Measurements from ENCODE around the gene MOGAT2. TPM values are rescaled to one million over a fixed set of nuclear protein-coding genes. Genes with fewer than 3 reads are reported as not detected.
A peak's percentile ranks its signal among the peaks of the same experiment; 100 is the strongest.

MOGAT2 gene
- total and polyA plus RNA-seq, 2 donors (not counting 3 experiments of a cell fraction or from before 2014, with no cell fraction given), result not detected

DNA sequence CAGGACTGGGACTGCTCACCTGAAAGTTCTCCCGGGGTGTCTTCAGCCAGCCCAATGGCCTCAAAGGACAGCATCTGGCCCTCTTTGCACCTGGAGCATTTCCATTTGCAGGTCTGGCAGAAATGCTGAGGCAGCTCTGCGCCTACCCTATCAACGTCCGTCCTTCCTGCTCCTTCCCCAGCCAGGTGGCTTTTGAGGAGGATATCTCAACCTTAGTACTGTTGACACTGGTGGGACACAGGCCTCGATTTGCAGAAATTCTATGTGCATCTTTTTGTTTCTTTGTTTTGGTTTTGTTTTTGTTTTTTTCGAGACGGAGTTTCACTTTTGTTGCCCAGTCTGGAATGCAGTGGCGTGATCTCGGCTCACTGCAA lies 5.0 kb downstream of the MOGAT2 start:
- FAIRE-seq, result peak; percentile 33
- dilution Hi-C loops (cut with MboI; ENCODE audit: extremely low pct_ligation_motif_present, low sequenced_read_pairs), result no loop called here

More for the DNA sequence above, 5.0 kb downstream of the MOGAT2 start:
- H3K9me1 ChIP-seq (replicated peaks; ENCODE audit: control insufficient read depth, extremely low read depth, insufficient read depth, low read length), result no peaks in the 10 kb centered on the region
- no peak overlapping the region for H3K9ac ChIP-seq (replicated peaks; ENCODE audit: extremely low read depth, insufficient read depth, low read length)
- ChIA-PET CTCF (interaction anchor here (0.6 to 2.9 kb wide), 20 partner anchors 8 to 596 kb away, joined by 3 to 33 read pairs (median 5); partner anchors contain the start of gene UVRAG), POLR2A (no interaction called here)
- no peaks in the 10 kb centered on the region for H3K36me3 ChIP-seq (ENCODE audit: control insufficient read depth in 2 of 2, extremely low read depth in 1 of 2, insufficient read depth in 2 of 2, low read length in 2 of 2)
- H2AFZ ChIP-seq (ENCODE audit: low read depth, low read length), result no peak overlapping the region
- H3K27ac ChIP-seq (ENCODE audit: insufficient read depth, low read depth, low read length), result no peak overlapping the region
- no peaks in the 10 kb centered on the region for H3K4me1 ChIP-seq (ENCODE audit: control insufficient read depth, extremely low read depth, insufficient read depth, low read length)
- no peaks in the 10 kb centered on the region for H3K27me3 ChIP-seq (ENCODE audit: control insufficient read depth in 2 of 2, insufficient read depth in 2 of 2, low read length in 2 of 2)
- no peak overlapping the region for H3K4me2 ChIP-seq (ENCODE audit: insufficient read depth, low read length)
- H3K4me3 ChIP-seq (replicated peaks in 1 of 3; ENCODE audit: insufficient read depth in 1 of 3, low read depth in 1 of 3, low read length in 3 of 3), result no peak overlapping the region
- H3K9me3 ChIP-seq (replicated peaks; ENCODE audit: control insufficient read depth, insufficient read depth, low read length), result no peaks in the 10 kb centered on the region
- BruUV-seq (replicated peaks), result no TSS peak
- no peaks in the 10 kb centered on the region for H3K79me2 ChIP-seq (ENCODE audit: control insufficient read depth, insufficient read depth, low read length)
- no peak for DNase-seq (ENCODE audit: low read depth, low spot score)
- intact Hi-C loops (cut with micrococcal nuclease), result loop anchor here (1.0 to 5.0 kb wide), 5 partner anchors 46 to 595 kb away; partner anchors contain the start of gene DGAT2
- TF ChIP-seq, protein P1, sequence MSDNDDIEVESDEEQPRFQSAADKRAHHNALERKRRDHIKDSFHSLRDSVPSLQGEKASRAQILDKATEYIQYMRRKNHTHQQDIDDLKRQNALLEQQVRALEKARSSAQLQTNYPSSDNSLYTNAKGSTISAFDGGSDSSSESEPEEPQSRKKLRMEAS (IDR thresholded peaks at IDR 0.05; ENCODE audit: insufficient read depth, insufficient read length), result no peak
- TF ChIP-seq POLR2A (IDR thresholded peaks at IDR 0.05; ENCODE audit: low read depth, low read length), result no peak
- TF ChIP-seq JUN (IDR thresholded peaks at IDR 0.05; ENCODE audit: borderline replicate concordance, insufficient read depth, insufficient read length, low read depth), result no peak
- TF ChIP-seq GATA2 (IDR thresholded peaks at IDR 0.05; ENCODE audit: insufficient read depth, insufficient read length, low read depth, low read length), result no peak
- no peak for TF ChIP-seq POLR2AphosphoS5 (IDR thresholded peaks at IDR 0.05; ENCODE audit: insufficient read depth, low read depth, low read length)
- TF ChIP-seq EZH2 (IDR thresholded peaks at IDR 0.05; ENCODE audit: borderline replicate concordance, low read depth, low read length, severe bottlenecking), result no peak
- TF ChIP-seq, protein P2, sequence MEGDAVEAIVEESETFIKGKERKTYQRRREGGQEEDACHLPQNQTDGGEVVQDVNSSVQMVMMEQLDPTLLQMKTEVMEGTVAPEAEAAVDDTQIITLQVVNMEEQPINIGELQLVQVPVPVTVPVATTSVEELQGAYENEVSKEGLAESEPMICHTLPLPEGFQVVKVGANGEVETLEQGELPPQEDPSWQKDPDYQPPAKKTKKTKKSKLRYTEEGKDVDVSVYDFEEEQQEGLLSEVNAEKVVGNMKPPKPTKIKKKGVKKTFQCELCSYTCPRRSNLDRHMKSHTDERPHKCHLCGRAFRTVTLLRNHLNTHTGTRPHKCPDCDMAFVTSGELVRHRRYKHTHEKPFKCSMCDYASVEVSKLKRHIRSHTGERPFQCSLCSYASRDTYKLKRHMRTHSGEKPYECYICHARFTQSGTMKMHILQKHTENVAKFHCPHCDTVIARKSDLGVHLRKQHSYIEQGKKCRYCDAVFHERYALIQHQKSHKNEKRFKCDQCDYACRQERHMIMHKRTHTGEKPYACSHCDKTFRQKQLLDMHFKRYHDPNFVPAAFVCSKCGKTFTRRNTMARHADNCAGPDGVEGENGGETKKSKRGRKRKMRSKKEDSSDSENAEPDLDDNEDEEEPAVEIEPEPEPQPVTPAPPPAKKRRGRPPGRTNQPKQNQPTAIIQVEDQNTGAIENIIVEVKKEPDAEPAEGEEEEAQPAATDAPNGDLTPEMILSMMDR (IDR thresholded peaks at IDR 0.05; ENCODE audit: extremely low read depth in 1 of 2, insufficient read depth in 1 of 2, low read depth in 1 of 2, low read length in 2 of 2), result no peak
- no peak for TF ChIP-seq FOS (IDR thresholded peaks at IDR 0.05; ENCODE audit: borderline replicate concordance, insufficient read depth, low read length)
- TF ChIP-seq MYC (IDR thresholded peaks at IDR 0.05; ENCODE audit: low read depth, low read length), result no peak
- no peaks in the 10 kb centered on the region for H4K20me1 ChIP-seq (replicated peaks; ENCODE audit: control insufficient read depth, extremely low read depth, insufficient read depth, low read length)
